Hematopoietic multipotent progenitor cell treated with erythropoietin and hydrocortisone succinate and interleukin-3 and kit ligand, for 17 days (in vitro differentiated cells): ENCODE results near the gene CBLN3.
A peak's percentile ranks its signal among the peaks of the same experiment; 100 is the strongest.

Experiments used
- DNase-seq: peaks from one replicate; pipeline ENCODE4 v3.0.0-alpha.2; 2015; ENCODE audit warnings: low spot score

CBLN3 gene

DNA sequence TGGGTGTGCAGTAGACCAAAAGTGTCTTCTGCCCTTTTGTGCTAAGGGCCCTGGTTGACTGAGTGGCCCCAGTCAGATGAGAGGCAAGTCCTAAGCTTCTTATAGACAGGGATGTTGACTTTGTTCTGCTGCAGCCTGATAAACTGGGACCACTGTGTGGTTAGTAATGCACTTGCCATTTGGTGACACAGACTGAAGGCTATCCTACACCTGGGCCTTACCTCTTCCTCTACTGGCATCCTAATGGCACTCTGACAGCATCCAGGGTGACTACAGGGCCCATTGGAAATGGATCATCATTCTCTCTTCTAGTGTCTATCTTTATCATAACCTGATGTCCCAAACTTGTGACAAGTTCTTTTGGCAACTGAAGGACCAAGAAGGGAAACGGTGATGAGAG is 9.8 kb upstream of the CBLN3 start:
- DNase-seq, result no peak

DNA sequence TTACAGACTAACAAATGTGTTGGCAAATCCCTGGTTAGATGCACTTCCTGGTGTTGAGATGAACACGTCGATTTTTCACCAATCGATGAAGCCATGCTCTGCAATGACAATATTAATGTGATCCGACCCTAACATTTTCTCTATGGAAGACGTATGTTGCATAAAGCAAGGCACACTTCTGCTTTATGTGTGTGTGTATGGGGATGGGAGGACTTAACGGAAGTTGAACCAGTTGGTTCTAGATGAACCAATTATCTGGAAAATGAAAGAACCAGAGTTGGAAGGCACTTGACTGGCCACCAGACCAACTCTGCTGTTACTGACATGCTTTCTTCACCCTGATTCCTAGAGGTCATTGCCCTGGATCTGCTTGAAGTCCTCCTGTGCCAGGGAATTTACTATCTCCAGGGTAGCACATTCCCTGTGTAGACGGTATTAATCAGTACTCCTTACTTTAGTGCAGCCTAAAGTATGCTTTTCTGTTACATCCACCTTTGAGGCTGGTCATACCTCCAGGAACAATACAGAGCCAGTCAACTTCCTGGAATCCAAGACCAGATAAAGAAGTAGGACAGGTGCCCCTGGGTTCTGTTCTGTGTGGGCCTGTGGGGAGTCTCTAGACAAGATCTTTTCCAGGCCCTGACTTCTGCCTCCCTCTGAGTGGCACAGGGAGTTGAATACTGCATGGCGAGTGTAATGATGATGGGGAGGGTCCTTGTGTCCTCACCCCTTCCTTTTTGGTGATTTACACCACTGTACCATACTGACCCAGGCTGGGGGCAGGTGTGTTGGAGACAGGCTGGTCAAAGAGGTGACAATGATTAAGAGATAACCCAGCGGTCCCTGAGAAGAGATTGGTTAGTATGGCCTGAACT is 9.0 kb upstream of the CBLN3 start:
- no peak for DNase-seq

DNA sequence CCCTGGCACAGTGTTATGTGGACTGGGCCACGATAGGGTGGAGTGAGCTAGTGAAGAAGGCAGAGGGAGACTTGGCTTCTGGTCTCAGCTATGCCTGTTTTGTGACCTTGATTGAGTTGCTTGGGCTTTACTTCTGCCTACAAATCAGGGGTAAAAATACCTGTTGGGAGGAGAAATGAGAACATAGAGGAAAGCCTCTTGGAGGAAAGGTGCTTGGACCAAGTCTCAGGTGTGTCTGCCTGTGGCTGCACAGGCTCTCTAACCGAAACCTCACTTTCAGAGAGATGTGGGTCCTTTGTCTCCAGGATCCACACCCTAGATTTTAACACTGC is 8.2 kb upstream of the CBLN3 start:
- no peak for DNase-seq

DNA sequence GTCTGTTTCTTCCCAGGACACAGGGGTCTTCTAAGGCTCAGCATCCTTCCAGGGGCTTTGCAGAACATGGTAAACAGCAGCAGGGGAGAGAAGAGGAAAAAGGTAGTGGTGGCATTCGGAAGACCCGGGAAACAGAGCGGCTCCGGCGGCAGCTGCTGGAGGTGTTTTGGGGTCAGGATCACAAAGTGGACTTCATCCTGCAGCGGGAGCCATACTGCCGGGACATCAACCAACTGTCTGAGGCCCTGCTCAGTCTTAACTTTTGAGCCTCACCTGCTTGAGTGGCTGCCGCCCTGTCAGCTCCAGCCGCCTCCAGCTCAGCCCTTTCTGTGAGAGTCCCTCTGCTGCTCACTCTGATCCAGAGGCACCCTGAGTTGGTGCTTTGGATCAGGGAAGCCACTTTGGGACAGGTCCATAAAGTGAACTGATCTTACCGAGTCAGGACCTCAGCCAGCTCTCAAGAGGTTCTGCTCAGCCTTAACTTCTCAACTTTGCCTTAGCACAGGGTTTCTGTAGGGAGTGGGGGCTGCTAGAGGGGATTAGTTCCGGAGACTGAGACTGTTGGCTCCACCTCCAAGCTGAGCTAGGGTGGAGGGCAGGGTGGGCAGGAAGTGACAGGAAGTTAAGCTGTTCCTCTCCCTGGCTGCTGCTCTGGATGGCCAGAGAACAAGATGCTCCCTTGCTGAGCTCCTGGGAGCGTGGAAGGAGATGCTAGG is 7.7 kb upstream of the CBLN3 start:
- DNase-seq, result no peak

DNA sequence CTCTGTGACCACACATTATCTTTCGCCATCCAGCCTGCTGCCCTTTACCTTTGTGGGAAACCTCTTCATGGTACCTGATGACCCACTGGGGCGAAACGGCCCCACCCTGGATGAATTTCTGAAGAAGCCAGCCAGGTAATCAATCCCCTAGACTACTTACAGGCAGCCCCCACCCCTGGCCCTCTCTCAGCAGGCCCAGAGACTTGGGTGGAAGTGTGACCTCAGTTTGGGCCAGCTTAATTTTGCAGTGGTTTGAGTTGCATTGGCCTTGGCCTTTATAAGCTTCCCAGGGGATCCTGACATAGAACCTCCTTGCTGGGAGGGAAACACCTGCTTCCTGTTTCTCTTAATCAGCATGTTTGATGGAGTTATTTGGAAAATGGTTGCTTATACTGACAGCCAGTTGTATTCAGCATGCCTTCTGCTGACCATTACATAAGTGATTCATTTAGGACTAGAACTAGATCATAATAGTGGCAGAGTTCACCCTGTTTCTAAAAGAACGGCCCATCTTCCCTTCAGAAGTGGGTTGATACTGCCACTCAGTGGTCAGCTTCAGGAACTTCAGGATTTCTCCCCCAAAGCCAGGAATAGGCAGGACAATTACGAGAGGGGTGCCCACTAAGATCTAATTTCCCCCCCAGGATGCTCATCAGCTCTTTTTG is 7.0 kb upstream of the CBLN3 start:
- peak; percentile 84 for DNase-seq

DNA sequence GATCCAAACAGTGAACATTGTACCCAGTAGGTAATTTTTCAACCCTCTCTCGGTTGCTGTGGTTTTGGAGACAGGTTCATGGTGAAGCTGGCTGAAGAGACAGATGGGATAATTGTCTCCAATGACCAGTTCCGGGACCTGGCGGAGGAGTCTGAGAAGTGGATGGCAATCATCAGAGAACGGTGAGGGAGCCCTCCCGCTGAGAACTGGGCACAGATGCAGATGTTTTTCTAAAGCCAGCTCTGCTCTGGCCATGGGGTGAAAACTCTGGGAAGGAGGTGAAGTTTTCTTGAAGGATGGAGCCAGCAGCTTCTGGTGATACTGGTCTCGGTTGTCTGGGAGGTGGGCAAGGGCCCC is 6.5 kb upstream of the CBLN3 start:
- DNase-seq, result no peak

DNA sequence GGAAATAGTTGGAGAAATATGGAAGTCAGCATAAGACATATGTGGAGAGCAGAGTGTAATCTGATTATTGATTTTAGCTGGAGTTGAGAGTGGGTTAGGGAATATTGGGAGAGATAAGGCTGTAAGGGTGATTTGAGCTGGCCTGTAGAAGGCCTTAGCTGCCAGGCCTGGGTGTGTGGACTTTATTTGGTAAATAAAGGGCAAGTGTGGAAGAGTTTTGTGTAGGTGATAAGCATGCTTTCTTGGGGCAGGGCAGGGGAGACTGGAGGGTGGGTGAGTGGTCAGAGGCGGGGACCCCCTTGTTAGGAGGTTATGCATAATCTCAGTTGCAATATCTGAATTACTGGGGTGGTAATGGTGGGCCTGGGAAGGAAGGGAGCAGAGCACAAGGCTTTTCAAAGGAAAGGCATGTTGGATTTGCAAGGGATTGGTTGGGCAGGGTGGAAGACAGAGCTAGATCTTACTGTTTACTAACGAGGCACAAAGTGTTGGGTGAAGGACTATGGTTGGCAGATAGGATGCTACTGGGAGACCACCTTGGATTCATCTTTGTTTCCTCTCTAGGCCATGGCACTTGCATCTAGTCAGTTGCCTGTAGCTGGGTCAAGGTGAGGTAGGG is 5.8 kb upstream of the CBLN3 start:
- peak; percentile 26 for DNase-seq

DNA sequence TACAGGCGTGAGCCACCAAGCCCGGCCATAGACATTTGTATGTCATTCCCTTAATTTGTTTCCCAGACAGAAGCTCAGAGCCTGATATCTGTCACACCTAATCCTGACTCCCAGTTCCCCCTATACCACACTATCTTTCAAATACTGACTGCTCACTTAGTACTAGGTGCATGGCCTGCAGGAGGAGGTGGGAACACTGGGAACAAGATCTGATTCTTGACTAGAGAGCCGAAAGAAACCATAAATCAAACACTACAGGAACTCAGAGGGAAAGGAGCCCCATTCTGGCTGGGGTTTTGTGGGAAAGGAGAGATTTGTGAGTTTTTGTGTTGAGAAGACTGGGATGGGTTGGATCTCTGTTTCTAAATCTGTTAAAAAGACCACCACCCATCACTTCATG is 5.2 kb upstream of the CBLN3 start:
- DNase-seq, result peak; percentile 30

DNA sequence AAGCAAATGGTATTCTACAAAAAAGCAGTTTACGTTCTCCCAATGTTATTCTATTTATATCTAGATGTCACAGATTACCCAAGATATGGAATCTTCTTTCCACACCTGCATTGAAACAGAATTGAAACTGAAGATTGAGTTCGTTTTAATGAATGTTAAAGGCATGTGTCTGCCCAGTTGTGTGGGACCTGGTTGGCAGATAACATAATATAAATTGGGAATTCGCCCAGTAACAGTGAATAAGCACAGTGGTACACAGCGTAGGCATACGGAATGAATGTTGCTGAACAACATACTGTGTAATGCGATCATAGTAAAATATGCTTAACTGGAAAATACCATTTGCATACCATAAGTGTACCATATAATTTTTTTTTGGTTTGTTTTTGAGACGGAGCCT is 4.6 kb upstream of the CBLN3 start:
- DNase-seq, result peak; percentile 89

DNA sequence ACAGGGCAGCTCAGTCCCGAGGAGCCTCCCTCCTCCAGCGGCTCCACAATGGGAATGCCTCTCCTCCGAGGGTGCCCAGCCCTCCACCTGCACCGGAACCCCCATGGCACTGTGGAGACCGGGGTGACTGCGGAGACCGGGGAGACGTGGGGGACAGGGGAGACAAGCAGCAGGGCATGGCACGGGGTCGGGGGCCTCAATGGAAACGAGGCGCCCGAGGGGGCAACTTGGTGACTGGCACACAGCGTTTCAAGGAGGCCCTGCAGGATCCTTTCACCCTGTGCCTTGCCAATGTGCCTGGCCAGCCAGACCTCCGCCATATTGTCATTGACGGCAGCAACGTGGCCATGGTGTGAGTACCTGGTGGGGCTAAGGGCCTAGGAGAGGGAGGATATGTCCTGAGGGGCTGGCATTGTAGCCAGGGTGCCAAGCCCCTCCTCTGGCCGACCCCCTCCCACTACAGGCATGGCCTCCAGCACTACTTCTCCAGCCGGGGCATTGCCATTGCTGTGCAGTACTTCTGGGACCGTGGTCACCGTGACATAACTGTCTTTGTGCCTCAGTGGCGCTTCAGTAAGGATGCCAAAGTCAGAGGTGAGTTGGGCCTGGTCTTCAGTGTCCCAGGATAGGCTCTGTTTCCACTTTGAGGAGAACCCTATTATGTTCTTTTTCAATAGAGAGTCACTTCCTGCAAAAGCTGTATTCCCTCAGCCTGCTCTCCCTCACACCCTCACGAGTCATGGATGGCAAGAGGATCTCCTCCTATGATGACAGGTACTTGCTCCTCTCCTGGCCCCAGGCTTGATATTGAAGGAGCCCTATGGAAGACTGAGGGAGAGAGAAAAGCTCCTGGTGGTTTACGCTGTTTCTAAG is 3.0 kb upstream of the CBLN3 start:
- DNase-seq, result peak; percentile 34

DNA sequence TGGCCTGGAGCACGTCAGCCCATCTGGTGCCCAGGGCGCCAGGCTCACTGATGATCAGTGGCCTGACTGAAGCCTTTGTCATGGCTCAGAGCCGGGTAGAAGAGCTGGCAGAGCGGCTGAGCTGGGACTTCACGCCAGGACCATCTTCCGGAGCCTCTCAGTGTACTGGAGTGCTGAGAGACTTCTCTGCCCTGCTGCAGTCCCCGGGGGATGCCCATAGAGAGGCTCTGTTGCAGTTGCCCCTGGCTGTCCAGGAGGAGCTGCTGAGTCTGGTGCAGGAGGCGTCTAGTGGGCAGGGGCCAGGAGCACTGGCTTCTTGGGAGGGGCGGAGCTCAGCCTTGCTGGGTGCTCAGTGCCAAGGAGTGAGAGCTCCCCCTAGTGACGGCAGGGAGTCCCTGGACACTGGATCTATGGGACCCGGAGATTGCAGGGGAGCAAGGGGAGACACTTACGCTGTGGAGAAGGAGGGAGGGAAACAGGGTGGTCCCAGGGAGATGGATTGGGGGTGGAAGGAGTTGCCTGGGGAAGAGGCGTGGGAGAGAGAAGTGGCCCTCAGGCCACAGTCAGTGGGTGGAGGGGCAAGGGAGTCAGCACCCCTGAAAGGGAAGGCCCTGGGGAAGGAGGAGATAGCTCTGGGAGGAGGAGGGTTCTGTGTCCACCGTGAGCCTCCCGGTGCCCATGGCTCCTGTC is 2.2 kb upstream of the CBLN3 start:
- DNase-seq, result peak; percentile 98

DNA sequence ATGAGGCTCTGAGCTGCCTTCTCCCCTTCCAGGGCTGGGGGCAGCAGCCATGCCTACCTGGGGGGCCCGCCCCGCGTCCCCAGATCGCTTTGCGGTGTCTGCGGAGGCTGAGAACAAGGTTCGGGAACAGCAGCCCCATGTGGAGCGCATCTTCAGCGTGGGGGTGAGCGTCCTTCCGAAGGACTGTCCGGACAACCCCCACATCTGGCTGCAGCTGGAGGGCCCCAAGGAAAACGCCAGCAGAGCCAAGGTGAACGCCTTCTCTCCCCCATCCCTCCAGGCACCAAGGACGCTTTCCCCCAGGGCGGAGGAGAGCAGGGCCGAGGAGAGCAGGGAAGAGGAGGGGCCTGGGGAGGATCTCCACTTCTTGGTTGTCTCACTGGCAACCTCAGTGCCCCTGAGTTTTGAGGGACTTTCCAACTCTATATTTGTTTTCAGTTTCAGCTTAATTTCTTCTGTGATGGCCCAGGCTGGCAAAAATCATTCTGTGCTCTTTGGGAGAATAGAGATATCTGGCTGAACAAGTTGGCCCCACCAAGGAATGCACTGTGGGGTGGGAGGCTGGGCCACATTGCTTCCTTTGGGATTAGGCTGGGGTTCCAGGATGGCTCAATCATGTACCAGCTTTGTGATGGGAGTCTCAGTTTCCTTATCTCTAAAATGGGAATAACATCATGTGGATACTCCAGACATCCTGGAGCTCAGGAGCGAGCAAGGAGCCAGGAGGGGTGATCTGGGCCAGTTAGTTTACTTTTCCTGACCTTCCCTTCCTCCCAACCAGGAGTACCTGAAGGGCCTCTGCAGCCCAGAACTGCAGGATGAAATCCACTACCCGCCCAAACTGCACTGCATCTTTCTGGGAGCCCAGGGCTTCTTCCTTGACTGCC is 1.5 kb upstream of the CBLN3 start:
- DNase-seq, result peak; percentile 74

DNA sequence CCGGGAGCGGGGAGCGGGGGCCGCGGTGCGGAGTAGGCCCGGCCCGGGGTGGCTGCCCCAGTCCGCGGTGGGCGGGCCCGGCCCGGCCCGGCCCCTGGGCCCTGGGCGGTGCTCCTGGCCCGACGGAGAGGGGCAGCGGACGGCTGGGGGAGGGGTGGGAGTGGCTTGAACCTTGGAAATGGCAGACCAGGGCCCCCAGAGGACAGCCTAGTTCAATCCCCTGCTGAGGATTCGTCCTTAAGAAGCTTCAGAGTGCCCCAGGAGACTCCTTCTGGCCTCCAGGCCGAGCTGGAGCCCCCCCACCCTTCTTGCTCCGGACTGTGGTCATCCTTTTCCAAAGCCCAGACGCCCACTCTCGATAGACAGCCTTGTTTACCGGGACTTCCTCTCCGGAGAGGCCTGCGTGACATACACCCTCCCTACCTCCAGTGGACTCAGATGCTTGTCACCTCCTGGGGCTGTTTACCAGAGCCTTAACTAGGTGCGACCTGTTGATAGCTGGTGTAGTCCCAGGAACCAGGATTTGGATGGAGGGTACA is 744 bp upstream of the CBLN3 start:
- DNase-seq, result peak; percentile 86

DNA sequence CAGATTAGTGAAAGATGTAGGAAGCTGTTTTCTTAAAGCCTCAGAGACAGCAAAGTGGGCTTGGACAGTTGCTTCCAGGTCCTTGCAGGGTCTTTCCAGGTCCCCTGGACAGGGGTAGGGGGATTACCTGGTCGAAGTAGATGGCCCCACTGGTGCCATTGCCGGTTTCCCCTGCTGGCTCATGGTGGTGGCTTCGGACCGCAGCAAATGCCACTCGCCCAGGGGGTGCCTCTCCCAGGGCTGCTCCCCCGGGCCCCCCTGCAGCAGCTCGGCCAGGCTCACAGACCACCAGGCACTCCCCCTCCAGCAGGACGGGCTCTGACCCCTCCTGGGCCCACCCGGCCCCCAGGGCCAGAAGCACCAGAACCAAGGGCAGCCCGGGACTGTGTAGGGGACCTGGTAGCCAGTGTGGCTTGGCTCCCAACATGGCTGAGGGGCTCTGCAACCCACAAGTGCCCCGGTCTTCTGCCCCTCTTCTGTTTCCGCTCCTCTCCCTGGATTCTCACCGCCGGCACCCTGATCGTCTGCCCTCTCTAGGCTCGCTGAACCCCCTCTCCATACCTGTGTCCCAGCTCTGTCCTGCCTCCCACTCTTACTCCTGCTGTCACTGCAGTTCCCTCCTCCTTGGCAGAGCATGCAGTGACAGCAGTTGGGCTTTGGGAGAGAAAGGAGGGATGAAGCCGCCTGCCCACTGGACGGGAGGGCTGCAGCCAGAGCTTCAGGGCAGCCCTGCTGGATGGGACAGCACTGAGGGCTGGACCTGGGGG is 657 bp downstream of the CBLN3 start:
- no peak for DNase-seq

DNA sequence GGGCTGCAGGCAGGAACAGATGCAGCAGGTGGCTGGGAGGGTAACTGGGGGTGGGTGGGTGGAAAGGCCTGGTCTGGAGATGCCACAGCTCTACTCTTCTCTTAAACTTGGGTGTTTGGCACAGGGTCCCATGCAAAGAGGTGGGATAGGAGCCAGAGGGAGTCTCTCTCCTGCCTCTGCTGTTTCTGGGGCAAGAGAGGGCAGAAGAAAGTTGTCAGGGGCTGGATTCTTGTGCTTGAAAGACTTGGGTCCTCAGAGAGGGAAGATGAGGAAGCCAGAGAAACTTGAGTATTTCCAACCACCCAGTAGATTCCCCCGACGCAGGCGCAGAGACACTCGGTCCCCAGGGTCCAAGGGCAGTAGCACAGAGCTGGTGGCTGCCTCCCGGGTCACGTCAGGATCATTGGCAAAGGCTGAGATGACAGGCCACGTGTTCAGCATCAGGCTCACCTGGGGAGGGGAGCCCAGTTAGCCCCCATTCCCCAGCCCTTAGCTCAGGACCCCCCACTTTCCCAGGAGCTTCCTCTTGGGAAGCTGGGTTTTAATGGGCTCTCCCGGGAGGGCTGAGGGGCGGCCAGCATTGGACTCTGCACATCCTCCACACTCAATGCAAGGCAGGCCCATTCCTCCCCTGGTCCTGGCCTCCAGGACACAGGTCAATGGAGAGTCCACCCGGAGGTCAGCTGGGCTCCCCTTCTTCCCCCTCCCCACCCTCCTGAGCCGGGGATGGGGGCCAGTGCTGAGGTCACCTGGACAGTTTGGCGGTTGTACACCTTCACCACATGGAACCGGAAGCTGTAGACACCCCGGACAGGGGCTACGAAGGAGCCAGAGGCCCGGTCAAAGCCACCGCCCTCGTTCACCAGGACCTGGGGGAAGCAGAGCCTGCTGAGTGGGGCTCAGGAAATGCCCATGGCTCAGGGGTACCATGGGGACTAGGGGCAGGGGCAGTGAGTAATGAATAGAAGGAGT is 1.6 kb downstream of the CBLN3 start:
- DNase-seq, result no peak

DNA sequence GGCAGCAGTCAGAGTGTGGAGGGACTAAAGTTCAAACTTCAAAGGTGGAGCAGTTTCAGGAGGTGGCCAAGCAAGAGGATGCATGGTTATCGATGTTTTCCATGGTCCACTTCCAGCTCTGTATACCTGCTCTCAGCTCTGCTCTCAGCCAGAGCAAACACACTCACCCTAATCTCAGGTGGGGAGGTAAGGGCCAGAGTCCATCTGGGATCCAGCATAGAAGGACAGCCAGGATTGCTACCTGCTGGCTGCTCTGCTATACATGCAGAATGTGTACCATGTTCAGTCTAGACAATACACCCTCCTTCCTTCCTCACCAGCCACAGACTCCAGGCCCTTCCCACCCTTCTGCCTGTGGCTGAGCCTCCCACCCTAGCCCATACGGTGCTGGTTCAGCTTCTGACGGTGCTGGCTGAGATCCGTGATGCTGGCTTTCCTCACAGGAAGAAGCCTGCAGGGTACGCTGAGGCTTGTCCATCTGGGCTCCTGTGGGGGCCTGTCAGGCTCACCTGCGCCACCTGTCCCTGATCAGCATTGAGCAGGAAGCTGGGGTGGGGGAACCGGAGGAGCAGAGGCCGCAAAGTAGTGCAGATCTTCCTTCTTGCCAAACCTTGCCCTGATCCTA is 2.4 kb downstream of the CBLN3 start:
- no peak for DNase-seq

DNA sequence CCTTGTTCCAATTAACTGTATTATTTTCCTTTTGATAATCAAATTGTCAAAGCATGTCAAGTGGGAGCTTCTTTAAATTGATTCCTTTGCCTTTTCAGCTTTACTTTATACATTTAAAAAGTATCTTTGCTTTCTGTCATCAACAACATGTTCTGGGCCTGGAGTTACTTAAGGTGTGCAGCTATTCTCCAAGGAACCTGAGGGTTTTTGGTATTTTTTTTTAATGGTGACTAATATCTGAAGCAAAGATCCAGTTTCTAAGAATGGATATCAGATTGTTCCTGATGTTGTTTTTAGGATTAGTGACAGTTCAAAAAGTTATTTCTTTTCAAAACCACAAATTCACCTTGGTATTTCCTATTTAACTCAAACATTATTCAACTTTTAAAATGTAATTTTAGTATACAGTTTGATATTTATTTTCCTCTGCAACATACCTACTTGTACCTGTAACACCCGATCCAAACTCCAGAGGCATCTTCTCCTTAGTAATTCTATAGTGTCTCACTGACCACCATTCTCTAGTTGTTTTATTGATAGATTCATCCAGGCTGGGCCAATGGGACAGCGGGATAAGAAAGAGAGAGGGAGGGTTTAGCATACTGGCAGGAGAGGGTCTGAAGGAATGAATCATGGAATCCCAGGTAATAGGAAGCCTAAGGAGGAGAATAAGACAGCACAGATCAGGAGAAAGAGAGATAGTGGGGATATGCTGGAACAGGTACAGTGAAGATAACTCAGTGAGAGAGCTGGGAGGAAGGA is 3.1 kb downstream of the CBLN3 start:
- DNase-seq, result no peak
